ENCODE data around the gene CASP8AP2. TPM values are rescaled to one million over a fixed set of nuclear protein-coding genes. Genes with fewer than 3 reads are reported as not detected.

Gene CASP8AP2
- total RNA-seq, 1 donor from 2014 or later = 21.9 TPM

GRCh38 chr6:89917216-89917615, 87.5 kb downstream of the CASP8AP2 start:
- H3K4me3 ChIP-seq = no peak overlapping the region
- DNase-seq (ENCODE audit: extremely low spot score in 2 of 2) = no peak
- intact Hi-C loops (cut with DNase I) = no loop called here
- no peaks in the 10 kb centered on the region for H3K27me3 ChIP-seq
- no peaks in the 10 kb centered on the region for H3K4me1 ChIP-seq
- TF ChIP-seq POLR2AphosphoS5 (IDR thresholded peaks at IDR 0.05; ENCODE audit: insufficient read depth in 1 of 2, low read depth in 1 of 2) = no peak
- TF ChIP-seq, protein P1, sequence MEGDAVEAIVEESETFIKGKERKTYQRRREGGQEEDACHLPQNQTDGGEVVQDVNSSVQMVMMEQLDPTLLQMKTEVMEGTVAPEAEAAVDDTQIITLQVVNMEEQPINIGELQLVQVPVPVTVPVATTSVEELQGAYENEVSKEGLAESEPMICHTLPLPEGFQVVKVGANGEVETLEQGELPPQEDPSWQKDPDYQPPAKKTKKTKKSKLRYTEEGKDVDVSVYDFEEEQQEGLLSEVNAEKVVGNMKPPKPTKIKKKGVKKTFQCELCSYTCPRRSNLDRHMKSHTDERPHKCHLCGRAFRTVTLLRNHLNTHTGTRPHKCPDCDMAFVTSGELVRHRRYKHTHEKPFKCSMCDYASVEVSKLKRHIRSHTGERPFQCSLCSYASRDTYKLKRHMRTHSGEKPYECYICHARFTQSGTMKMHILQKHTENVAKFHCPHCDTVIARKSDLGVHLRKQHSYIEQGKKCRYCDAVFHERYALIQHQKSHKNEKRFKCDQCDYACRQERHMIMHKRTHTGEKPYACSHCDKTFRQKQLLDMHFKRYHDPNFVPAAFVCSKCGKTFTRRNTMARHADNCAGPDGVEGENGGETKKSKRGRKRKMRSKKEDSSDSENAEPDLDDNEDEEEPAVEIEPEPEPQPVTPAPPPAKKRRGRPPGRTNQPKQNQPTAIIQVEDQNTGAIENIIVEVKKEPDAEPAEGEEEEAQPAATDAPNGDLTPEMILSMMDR (IDR thresholded peaks at IDR 0.05) = no peak
- TF ChIP-seq POLR2A (IDR thresholded peaks at IDR 0.05) = no peak
- H3K27ac ChIP-seq = no peak overlapping the region
- H3K9me3 ChIP-seq = no peaks in the 10 kb centered on the region
- no peaks in the 10 kb centered on the region for H3K36me3 ChIP-seq

DNA sequence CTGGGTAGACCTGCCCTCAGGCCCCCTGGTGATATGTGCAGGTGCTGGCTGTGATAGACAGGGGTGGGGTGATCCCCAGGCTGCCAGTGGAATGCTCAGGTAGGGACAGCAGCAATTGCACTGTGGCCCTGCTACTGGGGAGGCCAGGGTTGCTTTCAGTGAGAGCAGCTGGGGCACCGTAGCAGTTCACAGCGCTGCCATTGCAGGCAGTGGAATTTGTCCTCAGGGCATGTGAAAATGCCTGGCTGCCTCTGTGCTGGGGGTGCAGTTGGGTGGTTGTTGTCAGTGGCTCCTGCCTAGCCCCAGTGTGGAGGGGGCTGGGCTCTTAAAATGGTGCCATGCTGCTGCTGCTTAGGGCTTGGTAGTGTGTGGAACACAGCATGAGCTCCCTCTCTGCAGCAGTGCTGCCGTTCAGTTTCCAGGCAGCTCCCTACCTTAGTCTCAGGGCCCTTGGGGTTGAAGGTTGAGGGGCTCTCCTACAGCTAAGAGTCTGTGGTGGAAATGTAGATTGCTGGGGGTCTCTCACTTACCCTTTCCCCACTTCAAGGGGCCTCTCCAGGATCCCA, 88.2 kb downstream of the CASP8AP2 start:
- no peak overlapping the region for H3K4me3 ChIP-seq
- H3K36me3 ChIP-seq = no peaks in the 10 kb centered on the region
- H3K4me1 ChIP-seq = no peaks in the 10 kb centered on the region
- no peaks in the 10 kb centered on the region for H3K9me3 ChIP-seq
- TF ChIP-seq POLR2A (IDR thresholded peaks at IDR 0.05) (no peak), POLR2AphosphoS5 (IDR thresholded peaks at IDR 0.05; ENCODE audit: insufficient read depth in 1 of 2, low read depth in 1 of 2) (no peak)
- TF ChIP-seq, protein P1 (IDR thresholded peaks at IDR 0.05) = no peak
- no peaks in the 10 kb centered on the region for H3K27me3 ChIP-seq
- H3K27ac ChIP-seq = no peak overlapping the region
- DNase-seq (ENCODE audit: extremely low spot score in 2 of 2) = no peak
- intact Hi-C loops (cut with DNase I) = no loop called here

Small RNA genes lying within 50 kb of the gene (small RNA-seq; reads per million reads assigned to genes)
- gene DNAJC19P6 = not detected
- gene RF00019 = not detected

Other genes starting within 250 kb of the CASP8AP2 start
- 14.5 TPM for gene LYRM2, start 191.1 kb upstream of the CASP8AP2 start, total RNA-seq
- gene MDN1, start 10.1 kb upstream of the CASP8AP2 start, total RNA-seq = 23.8 TPM
- gene GJA10, start 64.6 kb downstream of the CASP8AP2 start, total RNA-seq = not detected

Data from vagina (tissue), 2 donors.